Stimulated activated CD8-positive, alpha-beta memory T cell treated with anti-CD3 and anti-CD28 coated beads, Interleukin-2, amount 100 ng/mL, for 48 hours (primary cell): ENCODE measurements around the gene RARS1.

Experiments
- DNase-seq, 2 donors: peaks; one replicate each; pipeline ENCODE4 v3.0.0-alpha.2; 2020; ENCODE audit warnings: low read depth in 2 of 2

The RARS1 gene

GRCh38 chr5:168486136-168486879 is at the start of gene RARS1:
TSS of gene RARS1 (plus strand) at chr5:168486471. CDS start at chr5:168486499, 28 bp downstream.
- DNase-seq: peak; percentile 87 to 88

- no peak for DNase-seq
Measured at GRCh38 chr5:168438349-168438748, 47.9 kb upstream of the RARS1 start.

GRCh38 chr5:168443533-168443932 is 42.7 kb upstream of the RARS1 start:
- DNase-seq: no peak

- no peak for DNase-seq
Measured at GRCh38 chr5:168443950-168444700, 42.1 kb upstream of the RARS1 start.

GRCh38 chr5:168446983-168447619 is 39.2 kb upstream of the RARS1 start:
- no peak for DNase-seq

- DNase-seq: no peak
Measured at GRCh38 chr5:168447808-168448207, 38.5 kb upstream of the RARS1 start.

GRCh38 chr5:168449166-168449565 is 37.1 kb upstream of the RARS1 start:
- no peak for DNase-seq

- no peak for DNase-seq
Measured at GRCh38 chr5:168451565-168451964, 34.7 kb upstream of the RARS1 start.

GRCh38 chr5:168455201-168455600 is 31.1 kb upstream of the RARS1 start:
- DNase-seq: no peak

- no peak for DNase-seq
Measured at GRCh38 chr5:168457542-168457941, 28.7 kb upstream of the RARS1 start.

- no peak for DNase-seq
Measured at GRCh38 chr5:168460606-168461005, 25.7 kb upstream of the RARS1 start.

- DNase-seq: no peak
Measured at GRCh38 chr5:168463081-168463480, 23.2 kb upstream of the RARS1 start.

- DNase-seq: no peak
Measured at GRCh38 chr5:168464214-168464613, 22.1 kb upstream of the RARS1 start.

- no peak for DNase-seq
Measured at GRCh38 chr5:168464641-168465040, 21.6 kb upstream of the RARS1 start.

- DNase-seq: no peak
Measured at GRCh38 chr5:168467755-168468330, 18.4 kb upstream of the RARS1 start.

GRCh38 chr5:168468836-168469235 is 17.4 kb upstream of the RARS1 start:
- no peak for DNase-seq

- DNase-seq: no peak
Measured at GRCh38 chr5:168469816-168470215, 16.5 kb upstream of the RARS1 start.

- DNase-seq: no peak
Measured at GRCh38 chr5:168471785-168472184, 14.5 kb upstream of the RARS1 start.

- no peak for DNase-seq
Measured at GRCh38 chr5:168472329-168472728, 13.9 kb upstream of the RARS1 start.

- no peak for DNase-seq
Measured at GRCh38 chr5:168474319-168474718, 12.0 kb upstream of the RARS1 start.

- no peak for DNase-seq
Measured at GRCh38 chr5:168477060-168477459, 9.2 kb upstream of the RARS1 start.

GRCh38 chr5:168479166-168479565 is 7.1 kb upstream of the RARS1 start:
- no peak for DNase-seq
